Measurements from ENCODE around the gene SPECC1.
A peak's percentile ranks its signal among the peaks of the same experiment; 100 is the strongest.
"Not testable (repeated sequence)": the region's sequence is repeated elsewhere in the genome, so short reads cannot be mapped to it uniquely, and the experiment has no call there.

The SPECC1 gene

GRCh38 chr17:20282526-20283308 is 273.6 kb downstream of the SPECC1 start:
- no peak for DNase-seq

GRCh38 chr17:20284022-20284421 is 274.9 kb downstream of the SPECC1 start:
- peak; percentile 91 for DNase-seq

GRCh38 chr17:20284570-20285295 is 275.6 kb downstream of the SPECC1 start:
- DNase-seq, result no peak

- DNase-seq, result no peak
Observed at GRCh38 chr17:20289984-20290383, 280.8 kb downstream of the SPECC1 start.

GRCh38 chr17:20291853-20292252 is 282.7 kb downstream of the SPECC1 start:
- DNase-seq, result no peak

GRCh38 chr17:20293501-20293900 is 284.3 kb downstream of the SPECC1 start:
- DNase-seq, result no peak

- no peak for DNase-seq
Observed at GRCh38 chr17:20294120-20294519, 285.0 kb downstream of the SPECC1 start.

- DNase-seq, result no peak
Observed at GRCh38 chr17:20299013-20299412, 289.9 kb downstream of the SPECC1 start.

GRCh38 chr17:20300436-20300934 is 291.3 kb downstream of the SPECC1 start:
- no peak for DNase-seq

- DNase-seq, result no peak
Observed at GRCh38 chr17:20302246-20302917, 293.2 kb downstream of the SPECC1 start.

GRCh38 chr17:20304961-20305360 is 295.8 kb downstream of the SPECC1 start:
- DNase-seq, result no peak

- DNase-seq, result no peak
Observed at GRCh38 chr17:20306924-20307323, 297.8 kb downstream of the SPECC1 start.

- no peak for DNase-seq
Observed at GRCh38 chr17:20307326-20307910, 298.3 kb downstream of the SPECC1 start.

GRCh38 chr17:20310481-20310880 is 301.3 kb downstream of the SPECC1 start:
- DNase-seq, result no peak

- DNase-seq, result no peak
Observed at GRCh38 chr17:20313306-20313705, 304.1 kb downstream of the SPECC1 start.

- no peak for DNase-seq
Observed at GRCh38 chr17:20313891-20314290, 304.7 kb downstream of the SPECC1 start.

- DNase-seq, result no peak
Observed at GRCh38 chr17:20314834-20315233, 305.7 kb downstream of the SPECC1 start.

GRCh38 chr17:20315311-20315710 is 306.2 kb downstream of the SPECC1 start:
- DNase-seq, result no peak

- DNase-seq, result peak; percentile 10
Observed at GRCh38 chr17:20315821-20316220, 306.7 kb downstream of the SPECC1 start.

GRCh38 chr17:20320535-20321229 is 311.5 kb downstream of the SPECC1 start:
- DNase-seq, result peak; percentile 9

GRCh38 chr17:20321357-20321756 is 312.2 kb downstream of the SPECC1 start:
- DNase-seq, result not testable (repeated sequence)

- not testable (repeated sequence) for DNase-seq
Observed at GRCh38 chr17:20327739-20328138, 318.6 kb downstream of the SPECC1 start.

All from NCI-H82 (cell line).